Adipocyte (in vitro differentiated cells): ENCODE measurements around the gene TMEM237.

ENCODE experiments used
- DNase-seq: peaks from one replicate; pipeline ENCODE4 v3.0.0-alpha.2; 2015; ENCODE audit warnings: low read depth
- H3K27me3 ChIP-seq: replicated peaks from 2 replicates; pipeline ENCODE4 v1.7.0; 2013; ENCODE audit warnings: mild to moderate bottlenecking, low read length, moderate library complexity; ENCODE audit not compliant: control insufficient read depth, insufficient read depth
- H3K36me3 ChIP-seq: 2 replicates; pipeline ENCODE4 v1.7.0; 2013; ENCODE audit warnings: low read length, mild to moderate bottlenecking, moderate library complexity; ENCODE audit not compliant: control insufficient read depth, insufficient read depth, severe bottlenecking
- H3K4me1 ChIP-seq: 2 replicates; pipeline ENCODE4 v1.7.0; 2013; ENCODE audit warnings: mild to moderate bottlenecking, low read length, moderate library complexity; ENCODE audit not compliant: control insufficient read depth, insufficient read depth
- H3K4me3 ChIP-seq: 2 replicates; pipeline ENCODE4 v1.7.0; 2013; ENCODE audit warnings: mild to moderate bottlenecking, low read length, moderate library complexity
- H3K9ac ChIP-seq: 2 replicates; pipeline ENCODE4 v1.7.0; 2013; ENCODE audit warnings: mild to moderate bottlenecking, low read length, moderate library complexity
- H3K9me3 ChIP-seq: 2 replicates; pipeline ENCODE4 v1.7.0; 2013; ENCODE audit warnings: mild to moderate bottlenecking, low read length, moderate library complexity; ENCODE audit not compliant: control insufficient read depth

The TMEM237 gene

DNA sequence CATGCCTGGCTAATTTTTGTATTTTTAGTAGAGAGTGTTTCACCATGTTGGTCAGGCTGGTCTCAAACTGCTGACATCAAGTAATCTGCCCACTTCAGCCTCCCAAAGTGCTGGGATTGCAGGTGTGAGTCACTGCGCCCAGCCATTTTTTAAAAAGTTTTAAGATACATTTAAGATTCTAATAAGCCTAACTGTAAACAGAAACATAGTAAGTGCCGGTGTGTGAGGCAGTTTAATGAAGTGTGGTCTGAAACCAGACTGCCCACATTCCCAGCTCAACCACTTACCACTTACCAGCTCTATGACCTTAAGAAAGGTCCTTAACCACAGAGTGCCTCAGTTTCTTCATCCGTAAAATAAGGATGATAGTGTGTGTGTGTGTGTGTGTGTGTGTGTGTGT is 42.4 kb downstream of the TMEM237 start:
- Histone ChIP-seq H3K4me3 (no peak overlapping the region), H3K9ac (no peak overlapping the region), H3K9me3 (no peaks in the 10 kb centered on the region), H3K4me1 (no peaks in the 10 kb centered on the region), H3K36me3 (no peaks in the 10 kb centered on the region), H3K27me3 (no peaks in the 10 kb centered on the region)
- DNase-seq = no peak

DNA sequence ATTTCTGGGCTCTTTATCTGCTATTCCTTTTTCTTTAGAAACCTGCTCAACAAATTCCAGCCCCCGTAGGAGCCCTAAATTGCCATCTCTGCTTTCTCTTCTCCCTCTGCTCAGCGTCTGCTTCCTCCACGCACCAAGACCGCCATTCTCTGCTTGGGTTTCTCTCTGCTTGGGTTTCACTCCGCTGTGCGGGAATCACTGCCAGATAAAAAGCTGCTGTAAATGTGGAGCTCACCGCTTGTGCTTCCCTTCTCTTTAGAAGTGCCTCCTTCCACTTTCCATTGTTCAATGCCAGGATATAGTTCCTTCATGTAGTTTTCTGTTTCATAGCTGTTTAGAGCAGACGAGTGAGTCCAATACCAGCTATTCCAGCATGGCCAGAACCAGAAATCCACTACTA is 45.9 kb downstream of the TMEM237 start:
- Histone ChIP-seq H3K27me3 (no peaks in the 10 kb centered on the region), H3K4me3 (peak overlapping the region; percentile 39), H3K9me3 (no peaks in the 10 kb centered on the region), H3K4me1 (no peaks in the 10 kb centered on the region), H3K9ac (no peak overlapping the region), H3K36me3 (no peaks in the 10 kb centered on the region)
- peak; percentile 40 for DNase-seq

DNA sequence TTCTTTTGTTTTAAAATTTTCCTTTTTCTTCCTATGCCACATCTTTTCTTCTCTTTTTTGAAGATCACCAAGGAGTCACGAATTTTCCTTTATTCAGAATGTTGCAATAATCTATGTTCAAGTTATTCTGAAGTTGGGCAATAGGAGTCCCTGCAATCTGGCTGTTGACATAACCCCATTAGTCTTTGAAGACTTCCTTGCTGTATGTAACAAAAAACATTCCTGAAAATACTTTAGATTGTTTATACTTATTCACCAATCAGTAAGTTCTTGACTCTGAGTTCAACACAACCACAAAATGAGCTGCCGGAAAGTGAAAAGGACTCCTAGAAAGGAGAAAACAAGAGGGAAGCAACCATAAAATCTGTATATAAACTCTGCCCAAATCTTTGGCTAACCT is 62.8 kb downstream of the TMEM237 start:
- DNase-seq = peak; percentile 93
- Histone ChIP-seq H3K9ac (peak overlapping the region; percentile 14), H3K27me3 (no peaks in the 10 kb centered on the region), H3K4me1 (peaks cover 15% of the 10 kb centered on the region), H3K9me3 (no peaks in the 10 kb centered on the region), H3K4me3 (no peak overlapping the region), H3K36me3 (no peaks in the 10 kb centered on the region)

DNA sequence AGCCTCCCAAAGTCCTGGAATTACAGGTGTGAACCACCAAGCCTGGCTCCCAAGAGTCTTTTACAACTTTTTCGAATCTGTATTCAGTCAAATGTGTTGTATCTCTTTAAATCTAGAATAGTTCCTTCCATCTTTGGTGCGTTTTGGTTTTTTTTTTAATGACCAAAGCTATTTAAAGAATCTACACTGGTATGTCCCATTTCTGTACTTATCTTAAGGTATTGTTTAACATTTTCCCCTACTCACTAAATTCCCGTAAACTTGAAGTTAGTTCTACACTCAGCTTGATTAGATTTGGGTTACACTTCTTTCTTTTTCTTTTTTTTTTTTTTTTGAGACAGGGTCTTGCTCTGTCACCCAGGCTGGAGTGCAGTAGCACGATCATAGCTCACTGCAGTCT is 63.8 kb downstream of the TMEM237 start:
- Histone ChIP-seq H3K27me3 (no peaks in the 10 kb centered on the region), H3K36me3 (no peaks in the 10 kb centered on the region), H3K4me3 (no peak overlapping the region), H3K9ac (no peak overlapping the region), H3K9me3 (no peaks in the 10 kb centered on the region), H3K4me1 (peaks cover 15% of the 10 kb centered on the region)
- peak; percentile 42 for DNase-seq

DNA sequence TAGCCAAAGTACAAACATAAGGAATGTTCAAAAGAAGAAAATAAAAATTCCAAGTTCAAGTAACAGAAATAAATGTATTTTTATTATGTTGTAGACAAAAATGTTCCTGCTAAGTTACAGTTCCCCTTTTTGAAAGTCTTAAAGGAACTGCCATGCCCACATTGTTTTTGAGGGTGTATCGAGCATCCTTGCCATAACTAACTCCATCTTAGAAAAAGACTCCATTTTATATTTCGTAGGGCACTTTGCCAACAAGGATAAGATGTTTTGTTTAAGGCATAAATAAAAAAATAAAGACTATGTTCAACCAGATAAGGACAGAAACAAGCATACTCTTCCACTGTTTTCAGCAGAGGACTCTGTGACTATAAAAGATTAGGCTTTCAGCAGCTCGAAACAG is 67.3 kb downstream of the TMEM237 start:
- Histone ChIP-seq H3K9me3 (no peaks in the 10 kb centered on the region), H3K9ac (no peak overlapping the region), H3K4me3 (no peak overlapping the region), H3K27me3 (no peaks in the 10 kb centered on the region), H3K36me3 (no peaks in the 10 kb centered on the region), H3K4me1 (peaks cover 13% of the 10 kb centered on the region)
- DNase-seq = no peak

DNA sequence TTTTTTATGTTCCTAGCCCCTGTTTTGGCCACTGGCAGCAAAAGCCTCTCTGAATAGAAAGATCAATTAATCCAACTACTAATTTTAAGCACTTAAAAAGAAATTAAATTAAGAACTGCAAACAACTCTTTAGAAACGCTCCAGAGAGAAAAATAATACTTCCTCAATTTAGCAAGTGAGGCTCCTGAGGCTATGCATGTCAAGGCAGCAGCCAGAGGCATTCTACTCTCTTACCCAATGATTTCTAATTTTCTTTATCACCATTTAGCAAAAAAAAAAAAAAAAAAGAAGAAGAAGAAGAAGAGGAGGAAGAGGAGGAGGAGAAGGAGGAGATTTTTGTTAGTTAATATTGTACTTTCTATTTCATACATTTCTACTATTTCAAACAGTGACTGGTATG is 68.5 kb downstream of the TMEM237 start:
- Histone ChIP-seq H3K4me3 (no peak overlapping the region), H3K9ac (no peak overlapping the region), H3K36me3 (no peaks in the 10 kb centered on the region), H3K9me3 (no peaks in the 10 kb centered on the region), H3K27me3 (no peaks in the 10 kb centered on the region), H3K4me1 (peaks cover 2% of the 10 kb centered on the region)
- DNase-seq = peak; percentile 17

DNA sequence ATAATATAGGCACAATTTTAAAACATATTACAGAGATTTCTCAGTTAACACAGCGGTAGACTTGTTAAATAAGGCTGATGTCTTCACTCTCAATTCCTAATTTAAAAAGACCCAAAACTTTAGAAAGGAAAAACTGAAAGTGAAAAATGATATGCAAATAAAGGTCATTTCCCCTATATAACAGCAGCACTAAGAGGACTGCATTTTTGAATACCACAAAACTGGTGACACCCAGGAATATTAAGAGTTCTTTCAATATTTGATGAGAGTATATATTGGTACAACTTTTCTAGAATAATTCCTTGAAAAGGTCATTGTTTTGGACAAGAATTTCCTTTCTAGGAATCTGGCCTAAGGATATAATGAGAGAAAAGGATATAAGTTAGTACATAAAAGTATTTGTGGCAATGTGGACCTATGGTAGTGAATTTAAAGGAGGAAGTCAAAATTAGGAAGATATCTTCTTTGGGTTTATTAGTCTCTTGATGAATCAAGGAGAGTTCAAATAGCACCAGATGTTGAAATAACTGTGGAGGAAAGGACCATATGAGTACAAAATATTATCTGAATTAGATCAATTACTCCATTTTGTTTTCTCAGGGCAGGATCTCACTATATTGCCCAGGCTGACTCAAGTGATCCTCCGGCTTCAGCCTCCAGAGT is 70.3 kb downstream of the TMEM237 start:
- no peaks in the 10 kb centered on the region for H3K4me1 ChIP-seq
- H3K9ac ChIP-seq = no peak overlapping the region
- no peak overlapping the region for H3K4me3 ChIP-seq
- no peaks in the 10 kb centered on the region for H3K36me3 ChIP-seq
- H3K27me3 ChIP-seq = no peaks in the 10 kb centered on the region
- H3K9me3 ChIP-seq = no peaks in the 10 kb centered on the region
- no peak for DNase-seq
